ENCODE results near the gene THBS1. TPM values are rescaled to one million over a fixed set of nuclear protein-coding genes. Genes with fewer than 3 reads are reported as not detected.
A peak's percentile ranks its signal among the peaks of the same experiment; 100 is the strongest.

The THBS1 gene
- total RNA-seq, 1 donor from 2014 or later: 17.3 TPM

- H3K27me3 Mint-ChIP-seq (ENCODE audit: low read depth): no peaks in the 10 kb centered on the region
- H3K9me3 Mint-ChIP-seq: no peaks in the 10 kb centered on the region
- no peak for DNase-seq (ENCODE audit: low read depth, low spot score)
- TF ChIP-seq CTCF (conservative IDR thresholded peaks at IDR 0.05): no peak
- H3K4me1 Mint-ChIP-seq: peaks cover 6% of the 10 kb centered on the region
- H3K27ac Mint-ChIP-seq (ENCODE audit: unreplicated experiment): no peak overlapping the region
- H3K4me3 Mint-ChIP-seq: no peak overlapping the region
- H3K36me3 Mint-ChIP-seq (ENCODE audit: low read depth): peaks cover 6% of the 10 kb centered on the region
Measured at GRCh38 chr15:39599871-39600270, 19.0 kb downstream of the THBS1 start.

- Mint-ChIP-seq H3K27me3 (ENCODE audit: low read depth) (no peaks in the 10 kb centered on the region), H3K9me3 (no peaks in the 10 kb centered on the region), H3K4me3 (no peak overlapping the region), H3K4me1 (no peaks in the 10 kb centered on the region), H3K27ac (ENCODE audit: unreplicated experiment) (no peak overlapping the region), H3K36me3 (ENCODE audit: low read depth) (peaks cover 2% of the 10 kb centered on the region)
- peak; percentile 21 for TF ChIP-seq CTCF (conservative IDR thresholded peaks at IDR 0.05)
- DNase-seq (ENCODE audit: low read depth, low spot score): no peak
Measured at GRCh38 chr15:39602143-39602542, 21.3 kb downstream of the THBS1 start.

GRCh38 chr15:39605146-39605545 lies 24.3 kb downstream of the THBS1 start:
- Mint-ChIP-seq H3K9me3 (no peaks in the 10 kb centered on the region), H3K36me3 (ENCODE audit: low read depth) (no peaks in the 10 kb centered on the region), H3K27ac (ENCODE audit: unreplicated experiment) (no peak overlapping the region), H3K27me3 (ENCODE audit: low read depth) (no peaks in the 10 kb centered on the region), H3K4me1 (no peaks in the 10 kb centered on the region), H3K4me3 (no peak overlapping the region)
- TF ChIP-seq CTCF (conservative IDR thresholded peaks at IDR 0.05): no peak
- no peak for DNase-seq (ENCODE audit: low read depth, low spot score)

- H3K27me3 Mint-ChIP-seq (ENCODE audit: low read depth): no peaks in the 10 kb centered on the region
- peaks cover 7% of the 10 kb centered on the region for H3K9me3 Mint-ChIP-seq
Measured at GRCh38 chr15:39608185-39609139, 27.6 kb downstream of the THBS1 start.

More at GRCh38 chr15:39608185-39609139, 27.6 kb downstream of the THBS1 start:
- no peak overlapping the region for H3K4me3 Mint-ChIP-seq
- no peak for TF ChIP-seq CTCF (conservative IDR thresholded peaks at IDR 0.05)
- no peak overlapping the region for H3K27ac Mint-ChIP-seq (ENCODE audit: unreplicated experiment)
- H3K36me3 Mint-ChIP-seq (ENCODE audit: low read depth): peaks cover 17% of the 10 kb centered on the region
- H3K4me1 Mint-ChIP-seq: no peaks in the 10 kb centered on the region
- no peak for DNase-seq (ENCODE audit: low read depth, low spot score)
